PC-9 (cell line): ENCODE data around the gene EIF2S2. TPM values are rescaled to one million over a fixed set of nuclear protein-coding genes. Genes with fewer than 3 reads are reported as not detected.
A peak's percentile ranks its signal among the peaks of the same experiment; 100 is the strongest.

Source experiments
- BruUV-seq: library from RNA; stranded (reverse); fragments of 400-500 nt; replicated peaks from 2 replicates; lab custom pipeline; 2021; lab: Mats Ljungman, UMichigan
- CTCF ChIA-PET: fragments of 300-600 bp; sonication (Branson Sonifier 250); formaldehyde crosslinking; loops from one replicate; lab custom pipeline; 2022; ENCODE audit warnings: antibody characterized with exemption; lab: Charles Lee
- POLR2A ChIA-PET: fragments of 300-600 bp; sonication (Branson Sonifier 250); formaldehyde crosslinking; loops from one replicate; lab custom pipeline; 2022; ENCODE audit warnings: antibody characterized with exemption; ENCODE audit not compliant: unreplicated experiment; lab: Charles Lee
- DNase-seq, 2 experiments: peaks; one replicate each; pipeline versions ENCODE4 v3.0.0 to v3.0.0-alpha.2; 2015 to 2022; ENCODE audit warnings: mixed read lengths in 1 of 2
- H2AFZ ChIP-seq: fragments of 200-600 bp; sonication (generic); 2 replicates; pipeline ENCODE4 v1.8.1; 2017; ENCODE audit warnings: antibody characterized with exemption
- H3F3A ChIP-seq: fragments of 200-600 bp; sonication (generic); 2 replicates; pipeline ENCODE4 v1.8.1; 2017; ENCODE audit warnings: antibody characterized with exemption, mild to moderate bottlenecking, low read depth; ENCODE audit not compliant: insufficient read depth
- H3K27ac ChIP-seq: fragments of 200-600 bp; sonication (generic); 2 replicates; pipeline ENCODE4 v1.6.1; 2016; ENCODE audit warnings: mixed run types
- H3K27me3 ChIP-seq: fragments of 200-600 bp; sonication (generic); 2 replicates; pipeline ENCODE4 v1.6.1; 2016; ENCODE audit warnings: low read depth, mixed run types; ENCODE audit not compliant: insufficient read depth
- H3K36me3 ChIP-seq: fragments of 200-600 bp; sonication (generic); 2 replicates; pipeline ENCODE4 v1.6.1; 2016; ENCODE audit warnings: low read depth, mixed run types
- H3K4me1 ChIP-seq: fragments of 200-600 bp; sonication (generic); replicated peaks from 2 replicates; pipeline ENCODE4 v1.6.1; 2016; ENCODE audit warnings: mixed run types; ENCODE audit not compliant: insufficient read depth
- H3K4me2 ChIP-seq: fragments of 200-600 bp; sonication (generic); 2 replicates; pipeline ENCODE4 v1.6.1; 2017; ENCODE audit warnings: mixed run types
- H3K4me3 ChIP-seq: fragments of 200-600 bp; sonication (generic); 2 replicates; pipeline ENCODE4 v1.6.1; 2016; ENCODE audit warnings: mixed run types
- H3K79me2 ChIP-seq: fragments of 200-600 bp; sonication (generic); 2 replicates; pipeline ENCODE4 v1.6.1; 2017; ENCODE audit warnings: low read depth, mixed run types
- H3K9me2 ChIP-seq: fragments of 200-600 bp; sonication (generic); 2 replicates; pipeline ENCODE4 v1.8.1; 2017; ENCODE audit warnings: mild to moderate bottlenecking; ENCODE audit not compliant: insufficient read depth
- H3K9me3 ChIP-seq: fragments of 200-600 bp; sonication (generic); 2 replicates; pipeline ENCODE4 v1.8.1; 2016; ENCODE audit warnings: low read depth; ENCODE audit not compliant: insufficient read depth
- H4K20me1 ChIP-seq: fragments of 200-600 bp; sonication (generic); 2 replicates; pipeline ENCODE4 v1.8.1; 2017; ENCODE audit not compliant: insufficient read depth
- CTCF ChIP-seq: fragments of 200-600 bp; sonication (generic); conservative IDR thresholded peaks from 2 replicates; pipeline ENCODE4 v1.6.1; 2017; ENCODE audit warnings: mixed run types, antibody characterized with exemption, mild to moderate bottlenecking, moderate library complexity
- EZH2 ChIP-seq: fragments of 200-600 bp; sonication (generic); IDR thresholded peaks from 2 replicates; pipeline ENCODE4 v1.8.0; 2017; ENCODE audit warnings: antibody characterized with exemption, low read depth
- intact Hi-C: fragments of 100-400 bp; cut with micrococcal nuclease; formaldehyde crosslinking; loops from one replicate; pipeline ENCODE4 v1.10.0; 2022; ENCODE audit not compliant: unreplicated experiment
- total RNA-seq: library from RNA; stranded (reverse); gene quantifications from 2 replicates; pipeline ENCODE4 v1.2.3, GENCODE V29; 2021

EIF2S2 gene
- total RNA-seq, 1 experiment from 2014 or later: 162 TPM

- no peak overlapping the region for H3K27ac ChIP-seq
- no TSS peak for BruUV-seq
- no peak for TF ChIP-seq EZH2
- TF ChIP-seq CTCF: no peak
- no peak overlapping the region for H2AFZ ChIP-seq
- no peaks in the 10 kb centered on the region for H3K9me3 ChIP-seq
- H3K27me3 ChIP-seq: no peaks in the 10 kb centered on the region
- no peak overlapping the region for H3K4me2 ChIP-seq
- ChIA-PET CTCF (no interaction called here), POLR2A (no interaction called here)
- peaks cover 52% of the 10 kb centered on the region for H4K20me1 ChIP-seq
- H3K4me3 ChIP-seq: no peak overlapping the region
- H3K79me2 ChIP-seq: no peaks in the 10 kb centered on the region
- intact Hi-C loops: no loop called here
- H3K36me3 ChIP-seq: 0 out of 2 replicates have a peak, but pooled peaks cover 12% of the 10 kb centered on the region
- H3F3A ChIP-seq: peaks cover 64% of the 10 kb centered on the region
- H3K9me2 ChIP-seq: no peaks in the 10 kb centered on the region
- DNase-seq: no peak
- no peaks in the 10 kb centered on the region for H3K4me1 ChIP-seq
Measured at GRCh38 chr20:34084227-34084923, 27.7 kb downstream of the EIF2S2 start.

GRCh38 chr20:34083781-34084180, 28.3 kb downstream of the EIF2S2 start:
- CTCF ChIA-PET: no interaction called here
- Histone ChIP-seq H3K4me3 (no peak overlapping the region), H3K36me3 (0 out of 2 replicates have a peak, but pooled peaks cover 10% of the 10 kb centered on the region), H3K27me3 (no peaks in the 10 kb centered on the region), H3K4me1 (no peaks in the 10 kb centered on the region), H3K9me2 (no peaks in the 10 kb centered on the region), H4K20me1 (peaks cover 46% of the 10 kb centered on the region), H3K79me2 (no peaks in the 10 kb centered on the region), H3K4me2 (no peak overlapping the region), H2AFZ (no peak overlapping the region), H3K9me3 (no peaks in the 10 kb centered on the region), H3K27ac (no peak overlapping the region), H3F3A (peaks cover 58% of the 10 kb centered on the region)
- DNase-seq: no peak
- intact Hi-C loops: no loop called here
- POLR2A ChIA-PET: interaction anchor here (0.6 kb wide), 1 partner anchor 58 kb away, joined by 25 read pairs; no protein-coding TSS in a partner anchor
- TF ChIP-seq CTCF (no peak), EZH2 (no peak)
- no TSS peak for BruUV-seq

GRCh38 chr20:34083137-34083536, 28.9 kb downstream of the EIF2S2 start:
- no TSS peak for BruUV-seq
- Histone ChIP-seq H3K4me3 (no peak overlapping the region), H3K27ac (no peak overlapping the region), H3K9me2 (no peaks in the 10 kb centered on the region), H3K36me3 (0 out of 2 replicates have a peak, but pooled peaks cover 5% of the 10 kb centered on the region), H3K4me1 (no peaks in the 10 kb centered on the region), H4K20me1 (peaks cover 39% of the 10 kb centered on the region), H3F3A (peaks cover 52% of the 10 kb centered on the region), H3K9me3 (no peaks in the 10 kb centered on the region), H3K27me3 (no peaks in the 10 kb centered on the region), H2AFZ (no peak overlapping the region), H3K4me2 (no peak overlapping the region), H3K79me2 (no peaks in the 10 kb centered on the region)
- ChIA-PET CTCF (no interaction called here), POLR2A (interaction anchor here (0.6 kb wide), 1 partner anchor 58 kb away, joined by 25 read pairs; no protein-coding TSS in a partner anchor)
- intact Hi-C loops: no loop called here
- TF ChIP-seq CTCF (no peak), EZH2 (no peak)
- peak in 1 of 2 experiments; percentile 69 for DNase-seq
